ENCODE data around the gene KDM7A. TPM values are rescaled to one million over a fixed set of nuclear protein-coding genes. Genes with fewer than 3 reads are reported as not detected.
A peak's percentile ranks its signal among the peaks of the same experiment; 100 is the strongest.

The KDM7A gene
- total and polyA plus RNA-seq, 9 of the 15 experiments (the other 6 are each of a cell fraction or from before 2014, with no cell fraction given): 0.90 to 8.4 (median 7.0) TPM

GRCh38 chr7:140209866-140210609 lies 33.3 kb upstream of the KDM7A start (continued):
- TF ChIP-seq MGA (IDR thresholded peaks at IDR 0.05) (no peak), MAFK (IDR thresholded peaks at IDR 0.05; ENCODE audit: low read length) (no peak), MAZ (CRISPR knock-in tag; conservative IDR thresholded peaks at IDR 0.05 in 1 of 2, IDR thresholded peaks at IDR 0.05 in 1 of 2) (no peak), RBM22 (IDR thresholded peaks at IDR 0.05; ENCODE audit: low read depth, low read length, poor library complexity, severe bottlenecking) (no peak), ZNF740 (CRISPR knock-in tag; IDR thresholded peaks at IDR 0.05) (0 out of 2 replicates have a peak, but pooled peaks have one; percentile 23), ZNF740 (tag; IDR thresholded peaks at IDR 0.05) (no peak)

Measured in K562 (cell line).